Activated CD8-positive, alpha-beta memory T cell treated with anti-CD3 and anti-CD28 coated beads for 36 hours (primary cell): ENCODE data around the gene HOXC10. TPM values are rescaled to one million over a fixed set of nuclear protein-coding genes. Genes with fewer than 3 reads are reported as not detected.

Experiments
- CTCF ChIA-PET: fragments of 350-600 bp; sonication (Branson Sonifier 250); formaldehyde crosslinking; loops from one replicate; lab custom pipeline; 2021; ENCODE audit warnings: antibody characterized with exemption; lab: Charles Lee
- POLR2A ChIA-PET: fragments of 350-600 bp; sonication (Branson Sonifier 250); formaldehyde crosslinking; loops from one replicate; lab custom pipeline; 2021; ENCODE audit warnings: antibody characterized with exemption; lab: Charles Lee
- total RNA-seq, 2 experiments: library from RNA; stranded (reverse); gene quantifications; one replicate each; pipeline ENCODE4 v1.2.3, GENCODE V29; 2021

The HOXC10 gene
- total RNA-seq, 2 experiments from 2014 or later = not detected

DNA sequence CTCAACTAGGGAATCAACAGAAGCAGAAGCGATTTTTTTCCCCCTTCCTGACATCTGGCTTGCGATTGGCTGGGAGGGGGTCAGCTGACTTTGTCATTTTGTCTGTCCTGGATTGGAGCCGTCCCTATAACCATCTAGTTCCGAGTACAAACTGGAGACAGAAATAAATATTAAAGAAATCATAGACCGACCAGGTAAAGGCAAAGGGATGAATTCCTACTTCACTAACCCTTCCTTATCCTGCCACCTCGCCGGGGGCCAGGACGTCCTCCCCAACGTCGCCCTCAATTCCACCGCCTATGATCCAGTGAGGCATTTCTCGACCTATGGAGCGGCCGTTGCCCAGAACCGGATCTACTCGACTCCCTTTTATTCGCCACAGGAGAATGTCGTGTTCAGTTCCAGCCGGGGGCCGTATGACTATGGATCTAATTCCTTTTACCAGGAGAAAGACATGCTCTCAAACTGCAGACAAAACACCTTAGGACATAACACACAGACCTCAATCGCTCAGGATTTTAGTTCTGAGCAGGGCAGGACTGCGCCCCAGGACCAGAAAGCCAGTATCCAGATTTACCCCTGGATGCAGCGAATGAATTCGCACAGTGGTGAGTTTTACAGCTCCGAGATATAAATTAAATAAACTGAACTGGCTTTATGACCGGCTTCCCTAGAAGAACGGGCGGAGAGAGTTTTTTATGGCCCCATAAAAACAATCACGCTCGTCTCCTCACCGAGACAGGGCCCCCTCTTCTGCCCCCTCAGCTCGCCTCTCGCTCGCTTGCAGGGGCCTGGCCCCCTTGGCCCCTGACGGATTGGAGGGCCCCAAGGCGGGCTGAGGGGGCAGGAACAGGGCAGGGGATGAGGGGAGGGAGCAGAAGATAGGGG is 43.6 kb downstream of the HOXC10 start, which contains the start of gene HOXC6:
TSS of gene HOXC6 (plus strand) at position 127 of the 888 bp plus-strand sequence. CDS start at position 209, 82 bp downstream.
- CTCF ChIA-PET = no interaction called here
- POLR2A ChIA-PET = interaction anchor here (0.5 kb wide), 1 partner anchor 55 kb away, joined by 3 read pairs; no protein-coding TSS in a partner anchor

DNA sequence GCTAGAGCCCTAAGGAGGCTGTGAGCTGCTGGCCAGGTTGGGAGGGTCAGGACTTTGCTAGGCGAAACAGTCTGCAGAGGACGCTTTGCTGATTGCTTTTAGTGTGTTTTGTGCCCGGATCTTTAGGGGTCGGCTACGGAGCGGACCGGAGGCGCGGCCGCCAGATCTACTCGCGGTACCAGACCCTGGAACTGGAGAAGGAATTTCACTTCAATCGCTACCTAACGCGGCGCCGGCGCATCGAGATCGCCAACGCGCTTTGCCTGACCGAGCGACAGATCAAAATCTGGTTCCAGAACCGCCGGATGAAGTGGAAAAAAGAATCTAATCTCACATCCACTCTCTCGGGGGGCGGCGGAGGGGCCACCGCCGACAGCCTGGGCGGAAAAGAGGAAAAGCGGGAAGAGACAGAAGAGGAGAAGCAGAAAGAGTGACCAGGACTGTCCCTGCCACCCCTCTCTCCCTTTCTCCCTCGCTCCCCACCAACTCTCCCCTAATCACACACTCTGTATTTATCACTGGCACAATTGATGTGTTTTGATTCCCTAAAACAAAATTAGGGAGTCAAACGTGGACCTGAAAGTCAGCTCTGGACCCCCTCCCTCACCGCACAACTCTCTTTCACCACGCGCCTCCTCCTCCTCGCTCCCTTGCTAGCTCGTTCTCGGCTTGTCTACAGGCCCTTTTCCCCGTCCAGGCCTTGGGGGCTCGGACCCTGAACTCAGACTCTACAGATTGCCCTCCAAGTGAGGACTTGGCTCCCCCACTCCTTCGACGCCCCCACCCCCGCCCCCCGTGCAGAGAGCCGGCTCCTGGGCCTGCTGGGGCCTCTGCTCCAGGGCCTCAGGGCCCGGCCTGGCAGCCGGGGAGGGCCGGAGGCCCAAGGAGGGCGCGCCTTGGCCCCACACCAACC is 44.8 kb downstream of the HOXC10 start:
- ChIA-PET POLR2A (no interaction called here), CTCF (interaction anchor here (0.9 to 5.5 kb wide), 3 partner anchors 161 to 177 kb away, joined by 3 to 68 read pairs (median 5); partner anchors contain the start of gene SMUG1)

DNA sequence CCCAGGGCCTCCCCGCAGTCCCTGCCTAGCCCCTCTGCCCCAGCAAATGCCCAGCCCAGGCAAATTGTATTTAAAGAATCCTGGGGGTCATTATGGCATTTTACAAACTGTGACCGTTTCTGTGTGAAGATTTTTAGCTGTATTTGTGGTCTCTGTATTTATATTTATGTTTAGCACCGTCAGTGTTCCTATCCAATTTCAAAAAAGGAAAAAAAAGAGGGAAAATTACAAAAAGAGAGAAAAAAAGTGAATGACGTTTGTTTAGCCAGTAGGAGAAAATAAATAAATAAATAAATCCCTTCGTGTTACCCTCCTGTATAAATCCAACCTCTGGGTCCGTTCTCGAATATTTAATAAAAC is 45.5 kb downstream of the HOXC10 start:
- POLR2A ChIA-PET = no interaction called here
- CTCF ChIA-PET = interaction anchor here (1.1 to 5.5 kb wide), 4 partner anchors 23 to 171 kb away, joined by 3 to 68 read pairs (median 17); partner anchors contain the start of genes HOXC8 and SMUG1

DNA sequence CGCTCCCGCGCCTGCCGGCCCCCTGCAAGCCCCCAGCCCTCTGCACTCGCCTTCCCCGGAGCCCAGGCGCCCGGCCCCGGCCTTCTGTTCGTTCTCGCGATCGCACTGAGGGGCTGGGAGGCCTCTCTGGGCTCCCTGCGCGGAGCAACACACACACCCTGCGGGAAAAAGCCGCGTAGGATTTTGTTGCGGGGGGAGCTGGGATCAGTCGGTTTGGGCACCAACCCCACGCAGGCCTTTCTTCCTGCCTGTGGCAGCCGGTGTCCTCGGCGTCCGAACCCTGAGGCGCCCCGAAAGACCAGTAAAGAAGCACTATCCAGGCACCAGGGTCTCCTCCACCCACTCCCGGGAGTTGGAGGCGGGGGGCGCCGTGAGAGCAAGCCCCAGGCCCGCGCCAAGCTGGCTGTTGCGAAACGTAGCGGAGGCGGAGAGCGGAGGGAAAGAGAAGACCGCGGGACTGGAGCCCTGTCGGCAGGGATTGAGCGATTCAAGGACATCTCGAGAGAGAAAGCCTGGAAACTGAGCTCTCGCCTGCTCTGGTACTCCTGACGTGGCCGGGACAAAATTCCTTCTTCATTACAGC is 46.0 kb downstream of the HOXC10 start:
- POLR2A ChIA-PET = no interaction called here
- CTCF ChIA-PET = interaction anchor here (0.6 to 5.5 kb wide), 8 partner anchors 9 to 170 kb away, joined by 3 to 68 read pairs (median 6); partner anchors contain the start of genes HOXC8 and SMUG1

DNA sequence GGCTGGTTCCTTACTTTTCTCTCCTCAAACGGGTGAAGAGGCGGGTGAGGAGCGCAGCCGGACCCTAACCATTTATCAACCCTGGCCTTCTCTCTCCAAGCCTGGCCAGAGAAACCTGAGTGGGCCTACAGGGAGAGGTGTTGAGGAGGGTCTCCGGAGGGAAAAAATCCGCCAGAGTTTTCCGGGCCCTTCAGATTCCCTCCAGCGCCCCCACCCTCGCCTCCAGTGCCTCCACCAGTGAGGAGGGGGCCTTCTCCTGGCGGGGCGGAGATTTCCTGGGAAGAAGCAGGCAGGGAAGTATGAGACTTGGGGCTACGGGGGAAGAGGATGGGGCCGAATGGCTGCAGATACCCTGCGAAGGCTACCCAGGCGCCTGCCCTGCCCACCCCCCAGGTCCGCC is 46.5 kb downstream of the HOXC10 start:
- POLR2A ChIA-PET = no interaction called here
- CTCF ChIA-PET = interaction anchor here (0.6 to 5.5 kb wide), 12 partner anchors 9 to 282 kb away, joined by 3 to 68 read pairs (median 6); partner anchors contain the start of genes HOXC8 and SMUG1

DNA sequence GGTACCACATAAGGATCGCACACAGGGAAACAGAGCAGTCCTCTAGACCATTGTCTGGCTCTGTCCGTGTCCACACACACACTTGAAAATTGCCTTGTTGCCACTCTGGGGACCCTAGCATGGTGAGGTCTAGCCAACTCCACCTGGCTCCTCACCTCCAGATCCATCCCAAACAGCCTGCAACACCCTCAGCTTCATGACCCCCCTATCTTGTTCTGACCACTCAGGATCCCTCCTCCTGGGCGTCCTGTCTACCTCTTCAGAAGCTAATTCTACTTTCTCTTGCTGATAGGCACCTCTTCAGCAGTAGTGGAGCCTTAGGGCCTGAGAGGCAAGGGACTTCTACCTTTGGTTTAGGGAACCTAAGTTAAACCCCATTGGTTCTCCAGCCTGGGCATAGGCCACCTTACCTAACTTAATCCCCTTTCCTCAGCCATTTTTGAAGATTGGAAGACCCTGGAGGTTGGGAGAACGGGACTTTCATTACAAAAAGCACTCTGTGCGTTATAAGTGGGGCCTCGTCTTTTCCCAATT is 47.2 kb downstream of the HOXC10 start:
- ChIA-PET POLR2A (interaction anchor here (0.6 to 0.7 kb wide), 3 partner anchors 15 to 47 kb away, joined by 3 to 8 read pairs (median 3); partner anchors contain the start of gene HOXC10), CTCF (interaction anchor here (0.6 to 5.5 kb wide), 27 partner anchors 10 to 537 kb away, joined by 3 to 68 read pairs (median 5); partner anchors contain the start of genes HOXC8 and SMUG1)

DNA sequence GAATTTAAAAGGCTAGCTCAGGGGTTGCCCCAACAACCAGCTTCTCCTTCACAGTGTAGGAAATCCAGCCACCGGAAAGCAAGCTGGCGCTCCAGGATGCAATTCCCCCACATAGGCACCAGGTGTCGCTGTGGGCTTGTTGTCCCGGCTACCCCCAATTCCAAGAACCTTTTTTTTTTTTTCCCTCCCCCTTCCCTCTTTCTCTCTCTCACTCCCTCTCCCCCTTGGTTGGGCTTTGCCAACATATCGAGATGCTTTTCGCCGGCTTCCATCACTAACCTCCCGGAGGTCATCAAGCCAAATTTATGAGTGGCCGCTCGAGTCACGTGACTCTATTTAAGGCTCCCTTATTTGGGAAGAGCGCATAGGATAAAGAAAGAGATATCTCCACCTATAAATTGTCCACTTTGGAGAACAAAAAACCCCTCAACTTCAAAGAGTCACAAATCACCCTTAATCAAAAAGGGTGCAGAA is 47.7 kb downstream of the HOXC10 start, which contains the start of gene HOXC5:
TSS of gene HOXC5 (plus strand) at position 424 of the 474 bp plus-strand sequence. CDS start 73 bp downstream, outside the sequence.
- ChIA-PET POLR2A (interaction anchor here (0.6 to 0.7 kb wide), 3 partner anchors 15 to 48 kb away, joined by 3 to 8 read pairs (median 3); partner anchors contain the start of gene HOXC10), CTCF (interaction anchor here (0.6 to 5.5 kb wide), 29 partner anchors 10 to 536 kb away, joined by 3 to 68 read pairs (median 5); partner anchors contain the start of genes HOXC4, HOXC8 and SMUG1)

DNA sequence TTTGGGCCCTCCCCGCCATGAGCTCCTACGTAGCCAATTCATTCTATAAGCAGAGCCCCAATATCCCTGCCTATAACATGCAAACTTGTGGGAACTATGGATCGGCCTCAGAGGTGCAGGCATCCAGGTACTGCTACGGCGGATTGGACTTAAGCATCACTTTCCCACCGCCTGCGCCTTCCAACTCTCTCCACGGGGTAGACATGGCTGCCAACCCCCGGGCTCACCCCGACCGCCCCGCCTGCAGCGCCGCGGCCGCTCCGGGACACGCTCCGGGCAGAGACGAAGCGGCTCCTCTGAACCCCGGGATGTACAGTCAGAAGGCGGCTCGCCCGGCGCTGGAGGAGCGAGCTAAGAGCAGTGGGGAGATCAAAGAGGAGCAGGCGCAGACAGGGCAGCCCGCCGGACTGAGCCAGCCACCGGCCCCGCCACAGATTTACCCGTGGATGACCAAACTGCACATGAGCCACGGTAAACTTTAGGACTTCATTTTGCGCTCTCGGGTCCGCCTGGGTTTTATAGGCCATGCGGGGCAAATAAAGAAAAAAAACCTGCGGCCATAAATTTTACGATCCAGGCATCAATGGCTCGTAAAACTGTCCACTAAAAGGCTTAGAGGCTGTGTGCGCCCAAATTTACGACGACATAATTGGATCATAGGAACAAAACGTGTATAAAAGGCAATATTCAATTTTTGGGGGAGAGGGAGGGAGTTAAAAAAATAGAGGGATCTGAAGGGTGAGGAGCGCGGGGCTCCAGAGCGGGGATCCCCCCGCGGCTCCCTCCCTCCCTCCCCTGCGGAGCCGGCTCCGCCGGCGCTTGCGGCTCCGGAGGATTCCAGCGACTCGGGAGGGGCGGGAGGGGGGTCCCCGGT is 48.4 kb downstream of the HOXC10 start:
- CTCF ChIA-PET = interaction anchor here (0.7 to 5.5 kb wide), 20 partner anchors 11 to 284 kb away, joined by 3 to 68 read pairs (median 6); partner anchors contain the start of genes HOXC4, HOXC8 and SMUG1
- POLR2A ChIA-PET = interaction anchor here (0.6 kb wide), 1 partner anchor 26 kb away, joined by 3 read pairs; no protein-coding TSS in a partner anchor

DNA sequence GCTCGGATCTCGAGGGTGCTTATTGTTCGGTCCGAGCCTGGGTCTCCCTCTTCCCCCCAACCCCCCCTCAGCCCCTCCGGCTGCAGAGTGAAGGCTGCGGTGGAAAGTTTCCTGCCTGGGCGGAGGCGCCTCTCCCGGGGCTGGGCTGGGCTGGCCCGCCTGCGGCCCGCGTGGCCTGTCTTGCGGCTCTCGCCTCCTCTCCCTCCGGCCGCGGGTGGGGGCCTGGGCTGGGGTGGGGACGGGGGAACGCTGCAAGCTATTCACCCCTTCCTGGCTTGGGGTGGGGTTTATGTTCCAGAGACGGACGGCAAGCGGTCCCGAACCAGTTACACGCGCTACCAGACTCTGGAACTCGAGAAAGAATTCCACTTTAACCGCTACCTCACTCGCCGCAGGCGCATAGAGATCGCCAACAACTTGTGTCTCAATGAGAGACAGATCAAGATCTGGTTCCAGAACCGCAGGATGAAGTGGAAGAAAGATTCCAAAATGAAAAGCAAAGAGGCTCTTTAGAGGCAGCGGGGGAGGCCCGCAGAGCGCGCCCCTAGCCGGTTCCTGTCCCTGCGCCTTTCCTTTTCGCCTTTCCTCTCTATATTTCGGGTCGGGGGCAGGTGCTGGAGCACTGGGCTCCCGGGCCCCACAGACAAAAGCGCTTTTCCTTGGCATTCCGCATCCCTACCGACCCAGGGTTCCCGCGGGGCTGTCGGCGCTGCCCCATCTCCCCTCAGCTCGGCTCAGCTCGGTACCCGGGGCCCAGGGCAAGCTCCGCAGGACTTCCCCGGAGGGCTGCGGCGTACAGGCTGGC is 49.2 kb downstream of the HOXC10 start:
- CTCF ChIA-PET = interaction anchor here (1.3 to 5.5 kb wide), 4 partner anchors 157 to 174 kb away, joined by 4 to 68 read pairs (median 13); partner anchors contain the start of gene SMUG1
- POLR2A ChIA-PET = no interaction called here

DNA sequence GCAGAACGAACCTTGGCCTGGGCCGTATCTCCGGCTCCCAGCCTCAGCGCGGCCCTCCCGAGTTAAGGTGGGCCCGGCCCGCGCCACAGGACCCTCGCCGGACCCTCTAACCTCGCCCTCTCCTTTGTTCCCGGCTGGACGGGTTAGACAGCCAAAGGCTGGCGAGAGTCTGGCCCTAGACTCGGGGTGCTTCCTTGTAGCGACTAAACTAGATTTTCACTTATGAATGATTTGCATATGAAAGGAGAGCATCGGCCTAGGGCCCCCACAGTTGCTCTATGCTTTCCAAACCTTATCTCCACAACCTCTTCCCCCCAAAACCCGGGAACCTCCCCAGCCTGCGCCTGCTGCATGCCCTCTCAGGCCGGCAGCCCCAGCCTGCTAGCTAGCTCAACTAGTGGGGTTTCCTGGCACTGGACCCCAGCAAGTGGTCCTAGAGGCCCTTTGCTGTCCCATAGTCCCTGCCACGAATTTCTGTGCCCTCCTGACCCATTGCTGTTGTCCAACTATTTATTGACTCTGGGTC is 49.9 kb downstream of the HOXC10 start:
- ChIA-PET POLR2A (no interaction called here), CTCF (interaction anchor here (1.3 to 5.5 kb wide), 6 partner anchors 50 to 174 kb away, joined by 4 to 68 read pairs (median 8); partner anchors contain the start of genes HOXC10 and SMUG1)

DNA sequence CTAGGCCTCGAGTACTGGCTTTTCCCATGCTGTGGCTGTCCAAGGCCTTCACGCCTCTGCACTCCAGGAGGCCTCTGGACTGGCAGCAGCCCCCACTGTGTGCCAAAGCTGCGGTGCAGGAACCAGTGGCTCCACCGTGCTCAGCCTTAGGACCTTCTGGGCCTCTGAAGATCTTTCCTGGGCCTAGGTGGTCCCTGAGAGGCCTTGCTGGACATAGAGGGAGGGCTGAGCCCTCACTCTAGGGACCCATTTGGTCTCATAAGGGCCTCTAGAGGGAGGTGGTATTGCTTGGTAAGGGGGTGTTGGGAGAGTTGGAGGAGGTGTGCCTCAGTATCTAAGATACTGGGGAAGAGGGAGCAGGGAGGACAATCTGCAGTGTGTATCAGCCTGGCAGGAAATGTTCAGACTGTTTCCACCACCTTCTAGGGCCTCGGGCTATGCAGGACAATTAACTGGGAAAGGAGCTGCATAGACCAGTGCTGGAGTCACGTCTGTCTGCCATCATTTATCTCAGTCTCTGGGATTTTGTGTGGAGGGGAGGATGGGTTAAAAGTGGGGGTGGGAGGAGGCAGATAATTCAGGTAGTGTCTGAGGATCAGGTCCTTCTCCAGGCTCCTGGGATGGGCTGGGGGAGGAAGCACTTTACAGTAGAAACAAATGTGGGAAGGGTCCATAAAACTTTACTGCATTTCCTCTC is 50.8 kb downstream of the HOXC10 start:
- CTCF ChIA-PET = interaction anchor here (1.3 to 2.5 kb wide), 4 partner anchors 51 to 173 kb away, joined by 4 to 10 read pairs (median 4); partner anchors contain the start of gene HOXC10
- POLR2A ChIA-PET = no interaction called here

DNA sequence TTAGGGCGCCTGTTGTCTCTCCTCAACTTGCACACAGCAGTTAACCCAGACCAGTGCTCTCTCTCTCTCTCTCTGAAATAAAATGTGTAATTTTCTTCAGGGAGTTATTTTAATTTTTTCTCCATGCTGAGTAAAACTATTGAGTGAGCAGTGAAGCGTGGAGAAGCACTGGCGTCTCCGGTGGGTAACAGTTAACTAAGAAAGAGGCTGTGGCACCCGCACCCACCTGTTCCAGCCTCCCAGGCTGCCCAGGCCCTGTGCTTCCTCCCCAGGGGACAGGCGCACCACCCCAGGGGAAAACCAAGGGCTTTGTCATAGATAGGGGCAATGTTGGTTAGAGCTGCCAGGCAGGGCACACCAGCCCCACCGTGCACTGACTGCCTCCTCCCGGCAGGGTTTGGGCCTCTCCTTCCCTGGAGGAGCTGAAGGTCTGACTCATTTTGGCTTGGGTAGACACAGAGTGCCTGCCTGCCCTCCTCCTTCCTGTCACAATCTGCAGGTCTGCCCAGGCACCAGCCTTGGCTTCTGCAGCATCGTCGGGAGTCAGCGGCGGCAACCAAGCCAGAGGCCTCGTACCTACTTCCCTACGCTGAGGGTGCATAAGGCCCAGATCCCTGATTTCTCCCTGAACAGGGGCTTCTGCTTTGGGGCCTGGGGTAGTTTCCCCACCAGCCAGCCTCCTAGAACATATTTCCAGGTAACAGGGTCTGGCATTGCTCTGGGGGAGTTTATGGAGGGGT is 51.8 kb downstream of the HOXC10 start:
- POLR2A ChIA-PET = no interaction called here
- CTCF ChIA-PET = interaction anchor here (2.5 kb wide), 1 partner anchor 154 kb away, joined by 10 read pairs; no protein-coding TSS in a partner anchor

DNA sequence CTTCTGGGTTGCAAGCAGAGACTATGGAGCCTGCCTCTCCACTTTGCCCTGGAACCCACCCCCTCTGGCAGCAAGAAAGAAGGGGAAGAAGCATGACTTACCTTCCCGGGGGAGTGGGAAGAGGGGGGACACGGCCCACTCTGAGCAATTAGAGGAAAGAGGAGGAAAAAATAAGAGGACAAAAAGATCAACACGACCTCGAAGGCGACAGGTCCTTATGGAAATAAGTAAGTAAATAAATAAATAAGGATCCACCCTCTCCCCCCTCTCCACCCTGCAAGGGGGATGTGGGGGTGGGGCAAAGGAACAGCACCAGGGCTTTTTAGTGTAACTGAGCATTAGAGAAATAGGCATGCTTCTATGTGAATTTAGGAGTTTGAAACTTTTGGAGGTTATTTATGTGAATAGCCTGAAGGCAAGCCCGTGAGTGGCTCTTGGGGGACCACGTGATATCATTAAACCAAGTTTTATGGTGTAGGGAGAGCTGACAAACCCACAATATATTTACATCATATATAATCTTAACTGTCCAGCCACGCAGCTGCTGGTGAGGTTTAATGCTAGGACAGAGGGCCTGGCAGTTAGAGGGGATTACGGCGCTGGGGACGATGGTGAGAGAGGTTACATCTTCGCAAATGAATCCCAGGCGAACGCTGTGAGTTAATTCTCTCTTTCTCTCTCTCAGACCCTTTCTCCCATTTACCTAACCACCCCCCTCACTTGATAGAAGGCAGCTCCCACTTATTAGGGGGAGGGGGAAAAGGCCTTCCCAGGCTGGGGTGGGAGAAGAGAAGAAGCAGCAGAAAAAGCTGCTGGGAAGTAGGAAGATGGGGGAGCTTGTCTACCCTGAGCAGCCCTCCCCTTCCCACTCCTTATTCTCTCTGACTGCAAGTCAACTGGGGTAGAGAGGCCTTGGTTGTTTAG is 52.7 kb downstream of the HOXC10 start:
- CTCF ChIA-PET = interaction anchor here (0.8 to 2.5 kb wide), 2 partner anchors 32 to 153 kb away, joined by 3 to 10 read pairs; no protein-coding TSS in a partner anchor
- POLR2A ChIA-PET = no interaction called here
